Fibroblast of lung (primary cell): Measurements from ENCODE around the gene GUCY1A2. TPM values are rescaled to one million over a fixed set of nuclear protein-coding genes. Genes with fewer than 3 reads are reported as not detected.

ENCODE experiments used
- DNase-seq, 2 donors: peaks; one replicate each; pipeline versions ENCODE4 v3.0.0 to v3.0.0-alpha.2; 2010; ENCODE audit warnings: low read depth in 2 of 2
- H2AFZ ChIP-seq: 2 replicates; pipeline ENCODE4 v1.5.1; 2012; ENCODE audit warnings: low read length, control low read depth, inconsistent platforms
- H3K27ac ChIP-seq: 2 replicates; pipeline ENCODE4 v1.5.1; 2011; ENCODE audit warnings: low read length, control low read depth; ENCODE audit not compliant: insufficient read depth
- H3K27me3 ChIP-seq: 2 replicates; pipeline ENCODE4 v1.5.1; 2011; ENCODE audit warnings: mild to moderate bottlenecking, low read length; ENCODE audit not compliant: control insufficient read depth, insufficient read depth
- H3K36me3 ChIP-seq: 2 replicates; pipeline ENCODE4 v1.5.1; 2011; ENCODE audit warnings: low read length; ENCODE audit not compliant: control insufficient read depth, insufficient read depth
- H3K4me1 ChIP-seq: 2 replicates; pipeline ENCODE4 v1.5.1; 2011; ENCODE audit warnings: low read length; ENCODE audit not compliant: control insufficient read depth, insufficient read depth; ENCODE audit errors: extremely low read depth
- H3K4me2 ChIP-seq: 2 replicates; pipeline ENCODE4 v1.5.1; 2011; ENCODE audit warnings: low read length, control low read depth; ENCODE audit not compliant: insufficient read depth; ENCODE audit errors: extremely low read depth
- H3K4me3 ChIP-seq, 4 experiments: fragments of 200-600 bp in 1 of 4; sonication (generic) in 1 of 4; replicated peaks in 1 of 4; 2 replicates each; pipeline ENCODE4 v1.5.1; 2011 to 2016; ENCODE audit warnings: low read length in 4 of 4, low read depth in 3 of 4, mild to moderate bottlenecking in 3 of 4, control low read depth in 2 of 4, inconsistent platforms in 1 of 4, mixed read lengths in 1 of 4; ENCODE audit not compliant: insufficient read depth in 1 of 4; ENCODE audit errors: control extremely low read depth in 1 of 4
- H3K79me2 ChIP-seq: 2 replicates; pipeline ENCODE4 v1.5.1; 2012; ENCODE audit warnings: mild to moderate bottlenecking, low read length, inconsistent platforms; ENCODE audit not compliant: control insufficient read depth, insufficient read depth
- H3K9ac ChIP-seq: 2 replicates; pipeline ENCODE4 v1.5.1; 2011; ENCODE audit warnings: mild to moderate bottlenecking, low read length, control low read depth; ENCODE audit not compliant: insufficient read depth
- H3K9me3 ChIP-seq: 2 replicates; pipeline ENCODE4 v1.5.1; 2012; ENCODE audit warnings: low read depth, low read length; ENCODE audit not compliant: control insufficient read depth, insufficient read depth
- H4K20me1 ChIP-seq: 2 replicates; pipeline ENCODE4 v1.5.1; 2011; ENCODE audit warnings: low read length; ENCODE audit not compliant: control insufficient read depth, insufficient read depth; ENCODE audit errors: extremely low read depth
- EZH2 ChIP-seq: IDR thresholded peaks from 2 replicates; pipeline ENCODE4 v1.5.1; 2012; ENCODE audit warnings: low read length, control low read depth, mild to moderate bottlenecking; ENCODE audit errors: missing control alignments
- polyA plus RNA-seq, 2 donors: library from polyadenylated mRNA; depleted of rRNA in 1 of 2; stranded (reverse) in 1 of 2; unstranded in 1 of 2; fragments of >200 nt; gene quantifications; 2 replicates each; pipeline ENCODE4 v1.2.1, GENCODE V29; 2011 to 2012; ENCODE audit warnings: missing spikeins in 1 of 2
- total RNA-seq: library from RNA; depleted of rRNA; stranded (reverse); fragments of >200 nt; gene quantifications from 2 replicates; pipeline ENCODE4 v1.2.1, GENCODE V29; 2014
- TF ChIP-seq, protein P1 (sequence below), 2 donors: IDR thresholded peaks in 1 of 2; conservative IDR thresholded peaks in 1 of 2; 1 replicate in 1 of 2; 2 replicates in 1 of 2; pipeline ENCODE4 v1.5.1; 2011 to 2012; ENCODE audit warnings: low read length in 2 of 2, control low read depth in 1 of 2, inconsistent platforms in 1 of 2, low read depth in 1 of 2, mild to moderate bottlenecking in 1 of 2

The GUCY1A2 gene
- total and polyA plus RNA-seq, 2 donors (not counting 1 experiment from before 2014, with no cell fraction given): 0.50 to 1.4 TPM

DNA sequence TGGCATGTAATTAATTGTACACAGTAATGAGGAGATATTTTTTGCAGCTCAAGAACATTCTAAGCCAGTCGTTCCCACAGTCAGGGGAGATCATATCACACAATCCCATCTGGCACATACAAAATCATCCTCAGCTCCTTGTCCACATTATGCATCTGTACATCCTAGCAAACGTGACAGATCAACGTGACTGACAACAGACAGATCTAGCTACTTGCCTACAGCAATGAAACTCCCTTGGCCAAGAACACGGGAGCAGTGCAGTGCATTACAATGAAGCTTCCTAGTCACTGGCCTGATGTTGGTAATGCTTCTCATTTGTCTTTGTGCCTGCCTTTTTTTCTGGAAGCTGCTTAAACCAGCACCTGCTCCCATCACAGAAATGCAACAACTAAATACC, 24.5 kb upstream of the GUCY1A2 start:
- Histone ChIP-seq H4K20me1 (no peaks in the 10 kb centered on the region), H3K9me3 (no peaks in the 10 kb centered on the region), H3K4me3 (no peak overlapping the region), H3K27me3 (no peaks in the 10 kb centered on the region), H3K79me2 (no peaks in the 10 kb centered on the region), H3K36me3 (no peaks in the 10 kb centered on the region), H3K4me2 (no peak overlapping the region), H3K4me1 (peaks cover 9% of the 10 kb centered on the region), H2AFZ (no peak overlapping the region), H3K27ac (peak overlapping the region; percentile 48), H3K9ac (no peak overlapping the region)
- peak in 1 of 2 donors; percentile 55 for DNase-seq
- no peak for TF ChIP-seq EZH2
- TF ChIP-seq, protein P1, sequence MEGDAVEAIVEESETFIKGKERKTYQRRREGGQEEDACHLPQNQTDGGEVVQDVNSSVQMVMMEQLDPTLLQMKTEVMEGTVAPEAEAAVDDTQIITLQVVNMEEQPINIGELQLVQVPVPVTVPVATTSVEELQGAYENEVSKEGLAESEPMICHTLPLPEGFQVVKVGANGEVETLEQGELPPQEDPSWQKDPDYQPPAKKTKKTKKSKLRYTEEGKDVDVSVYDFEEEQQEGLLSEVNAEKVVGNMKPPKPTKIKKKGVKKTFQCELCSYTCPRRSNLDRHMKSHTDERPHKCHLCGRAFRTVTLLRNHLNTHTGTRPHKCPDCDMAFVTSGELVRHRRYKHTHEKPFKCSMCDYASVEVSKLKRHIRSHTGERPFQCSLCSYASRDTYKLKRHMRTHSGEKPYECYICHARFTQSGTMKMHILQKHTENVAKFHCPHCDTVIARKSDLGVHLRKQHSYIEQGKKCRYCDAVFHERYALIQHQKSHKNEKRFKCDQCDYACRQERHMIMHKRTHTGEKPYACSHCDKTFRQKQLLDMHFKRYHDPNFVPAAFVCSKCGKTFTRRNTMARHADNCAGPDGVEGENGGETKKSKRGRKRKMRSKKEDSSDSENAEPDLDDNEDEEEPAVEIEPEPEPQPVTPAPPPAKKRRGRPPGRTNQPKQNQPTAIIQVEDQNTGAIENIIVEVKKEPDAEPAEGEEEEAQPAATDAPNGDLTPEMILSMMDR (conservative IDR thresholded peaks at IDR 0.05 in 1 of 2, IDR thresholded peaks at IDR 0.05 in 1 of 2; ENCODE audit: low read depth in 1 of 2, low read length in 2 of 2): no peak

DNA sequence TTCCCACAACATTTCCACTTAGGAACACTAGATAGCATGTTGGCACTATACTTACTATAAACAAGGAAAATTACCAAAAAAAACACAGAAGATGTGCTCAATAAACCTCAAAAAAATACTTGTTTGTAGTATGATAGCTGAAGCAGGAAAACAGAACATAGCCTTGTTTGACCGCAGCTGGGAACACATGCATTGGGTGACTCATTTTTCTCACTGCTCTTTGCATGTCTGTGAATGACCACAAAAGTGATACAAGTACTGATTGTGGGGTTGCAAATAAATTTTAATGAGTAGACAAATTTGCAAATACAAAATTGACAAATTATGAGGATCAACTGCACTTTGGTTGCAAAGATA, 22.8 kb upstream of the GUCY1A2 start:
- Histone ChIP-seq H3K4me1 (peaks cover 9% of the 10 kb centered on the region), H3K27ac (no peak overlapping the region), H3K4me2 (no peak overlapping the region), H3K4me3 (no peak overlapping the region), H3K9me3 (no peaks in the 10 kb centered on the region), H3K27me3 (no peaks in the 10 kb centered on the region), H3K36me3 (no peaks in the 10 kb centered on the region), H3K79me2 (no peaks in the 10 kb centered on the region), H3K9ac (no peak overlapping the region), H4K20me1 (no peaks in the 10 kb centered on the region), H2AFZ (no peak overlapping the region)
- TF ChIP-seq, protein P1 (conservative IDR thresholded peaks at IDR 0.05 in 1 of 2, IDR thresholded peaks at IDR 0.05 in 1 of 2; ENCODE audit: low read depth in 1 of 2, low read length in 2 of 2): no peak
- no peak for TF ChIP-seq EZH2
- peak; percentile 84 to 97 for DNase-seq

DNA sequence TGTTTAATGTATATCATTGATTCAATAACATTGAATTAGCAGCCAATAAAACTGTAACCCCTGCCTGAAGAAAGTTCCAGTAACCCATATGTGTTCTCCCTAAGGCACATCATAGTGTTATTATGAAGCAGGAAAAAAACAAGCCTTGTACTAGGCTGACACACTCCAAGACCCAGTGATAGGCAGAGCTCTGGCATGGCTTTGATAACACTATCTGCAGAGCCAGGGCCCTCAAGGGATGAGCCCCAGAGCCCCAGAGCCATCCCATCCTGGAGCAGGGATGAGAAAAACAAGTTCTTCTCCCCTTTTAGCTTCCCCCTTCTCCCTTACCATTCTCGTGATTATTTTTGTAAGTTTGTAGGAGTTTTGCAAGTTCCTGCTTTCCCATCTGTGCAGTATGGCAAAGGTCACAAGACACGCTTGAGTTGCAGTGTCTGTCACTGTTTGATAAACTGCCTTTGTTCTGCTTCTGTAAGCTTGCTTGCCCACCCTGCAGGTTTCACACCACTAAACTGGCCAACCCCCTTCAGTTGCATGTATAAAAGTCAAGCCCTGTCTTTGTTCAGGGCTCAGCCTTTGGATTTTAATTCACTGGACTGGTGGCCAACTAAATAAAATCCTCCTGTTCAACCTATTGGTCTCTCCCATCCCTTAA, 22.3 kb upstream of the GUCY1A2 start:
- Histone ChIP-seq H3K4me1 (peaks cover 9% of the 10 kb centered on the region), H3K4me2 (no peak overlapping the region), H3K27me3 (no peaks in the 10 kb centered on the region), H4K20me1 (no peaks in the 10 kb centered on the region), H2AFZ (no peak overlapping the region), H3K79me2 (no peaks in the 10 kb centered on the region), H3K9ac (no peak overlapping the region), H3K36me3 (no peaks in the 10 kb centered on the region), H3K4me3 (no peak overlapping the region), H3K9me3 (no peaks in the 10 kb centered on the region), H3K27ac (no peak overlapping the region)
- TF ChIP-seq, protein P1 (conservative IDR thresholded peaks at IDR 0.05 in 1 of 2, IDR thresholded peaks at IDR 0.05 in 1 of 2; ENCODE audit: low read depth in 1 of 2, low read length in 2 of 2): no peak
- no peak for TF ChIP-seq EZH2
- DNase-seq: peak; percentile 68 to 70
